ENCODE results near the gene FRG1. TPM values are rescaled to one million over a fixed set of nuclear protein-coding genes. Genes with fewer than 3 reads are reported as not detected.
"Not testable (repeated sequence)": the region's sequence is repeated elsewhere in the genome, so short reads cannot be mapped to it uniquely, and the experiment has no call there.

FRG1 gene
- total and polyA plus RNA-seq, 2 experiments from 2014 or later = 24.3 to 65.2 TPM

DNA sequence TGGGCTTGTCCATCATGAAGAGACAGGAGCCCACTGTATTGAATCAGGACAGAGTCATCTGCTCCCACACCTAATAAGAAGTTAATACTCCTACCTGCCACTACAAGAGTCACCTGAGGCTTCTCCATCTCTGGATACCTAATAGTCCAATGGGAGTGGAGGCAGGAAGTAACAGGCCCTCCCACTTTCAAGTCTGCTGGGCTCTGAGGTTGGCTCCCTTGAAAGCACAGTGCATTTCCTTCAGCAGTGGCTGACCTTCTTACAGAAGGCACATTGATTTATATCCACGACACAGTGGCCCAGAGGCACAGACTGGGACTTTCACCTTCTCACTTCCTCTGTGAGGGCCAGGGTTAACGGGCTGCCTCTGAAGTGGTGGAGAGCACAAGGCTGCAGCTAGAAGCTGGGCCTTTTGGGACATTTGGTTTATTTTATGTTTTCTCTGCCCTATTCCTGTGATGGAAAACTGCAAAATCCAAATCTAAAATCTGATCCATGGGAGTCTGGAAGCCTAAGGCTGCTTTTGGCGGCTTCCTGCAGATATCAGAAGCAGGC, 48.3 kb downstream of the FRG1 start (continued):
- TF ChIP-seq, protein P1, sequence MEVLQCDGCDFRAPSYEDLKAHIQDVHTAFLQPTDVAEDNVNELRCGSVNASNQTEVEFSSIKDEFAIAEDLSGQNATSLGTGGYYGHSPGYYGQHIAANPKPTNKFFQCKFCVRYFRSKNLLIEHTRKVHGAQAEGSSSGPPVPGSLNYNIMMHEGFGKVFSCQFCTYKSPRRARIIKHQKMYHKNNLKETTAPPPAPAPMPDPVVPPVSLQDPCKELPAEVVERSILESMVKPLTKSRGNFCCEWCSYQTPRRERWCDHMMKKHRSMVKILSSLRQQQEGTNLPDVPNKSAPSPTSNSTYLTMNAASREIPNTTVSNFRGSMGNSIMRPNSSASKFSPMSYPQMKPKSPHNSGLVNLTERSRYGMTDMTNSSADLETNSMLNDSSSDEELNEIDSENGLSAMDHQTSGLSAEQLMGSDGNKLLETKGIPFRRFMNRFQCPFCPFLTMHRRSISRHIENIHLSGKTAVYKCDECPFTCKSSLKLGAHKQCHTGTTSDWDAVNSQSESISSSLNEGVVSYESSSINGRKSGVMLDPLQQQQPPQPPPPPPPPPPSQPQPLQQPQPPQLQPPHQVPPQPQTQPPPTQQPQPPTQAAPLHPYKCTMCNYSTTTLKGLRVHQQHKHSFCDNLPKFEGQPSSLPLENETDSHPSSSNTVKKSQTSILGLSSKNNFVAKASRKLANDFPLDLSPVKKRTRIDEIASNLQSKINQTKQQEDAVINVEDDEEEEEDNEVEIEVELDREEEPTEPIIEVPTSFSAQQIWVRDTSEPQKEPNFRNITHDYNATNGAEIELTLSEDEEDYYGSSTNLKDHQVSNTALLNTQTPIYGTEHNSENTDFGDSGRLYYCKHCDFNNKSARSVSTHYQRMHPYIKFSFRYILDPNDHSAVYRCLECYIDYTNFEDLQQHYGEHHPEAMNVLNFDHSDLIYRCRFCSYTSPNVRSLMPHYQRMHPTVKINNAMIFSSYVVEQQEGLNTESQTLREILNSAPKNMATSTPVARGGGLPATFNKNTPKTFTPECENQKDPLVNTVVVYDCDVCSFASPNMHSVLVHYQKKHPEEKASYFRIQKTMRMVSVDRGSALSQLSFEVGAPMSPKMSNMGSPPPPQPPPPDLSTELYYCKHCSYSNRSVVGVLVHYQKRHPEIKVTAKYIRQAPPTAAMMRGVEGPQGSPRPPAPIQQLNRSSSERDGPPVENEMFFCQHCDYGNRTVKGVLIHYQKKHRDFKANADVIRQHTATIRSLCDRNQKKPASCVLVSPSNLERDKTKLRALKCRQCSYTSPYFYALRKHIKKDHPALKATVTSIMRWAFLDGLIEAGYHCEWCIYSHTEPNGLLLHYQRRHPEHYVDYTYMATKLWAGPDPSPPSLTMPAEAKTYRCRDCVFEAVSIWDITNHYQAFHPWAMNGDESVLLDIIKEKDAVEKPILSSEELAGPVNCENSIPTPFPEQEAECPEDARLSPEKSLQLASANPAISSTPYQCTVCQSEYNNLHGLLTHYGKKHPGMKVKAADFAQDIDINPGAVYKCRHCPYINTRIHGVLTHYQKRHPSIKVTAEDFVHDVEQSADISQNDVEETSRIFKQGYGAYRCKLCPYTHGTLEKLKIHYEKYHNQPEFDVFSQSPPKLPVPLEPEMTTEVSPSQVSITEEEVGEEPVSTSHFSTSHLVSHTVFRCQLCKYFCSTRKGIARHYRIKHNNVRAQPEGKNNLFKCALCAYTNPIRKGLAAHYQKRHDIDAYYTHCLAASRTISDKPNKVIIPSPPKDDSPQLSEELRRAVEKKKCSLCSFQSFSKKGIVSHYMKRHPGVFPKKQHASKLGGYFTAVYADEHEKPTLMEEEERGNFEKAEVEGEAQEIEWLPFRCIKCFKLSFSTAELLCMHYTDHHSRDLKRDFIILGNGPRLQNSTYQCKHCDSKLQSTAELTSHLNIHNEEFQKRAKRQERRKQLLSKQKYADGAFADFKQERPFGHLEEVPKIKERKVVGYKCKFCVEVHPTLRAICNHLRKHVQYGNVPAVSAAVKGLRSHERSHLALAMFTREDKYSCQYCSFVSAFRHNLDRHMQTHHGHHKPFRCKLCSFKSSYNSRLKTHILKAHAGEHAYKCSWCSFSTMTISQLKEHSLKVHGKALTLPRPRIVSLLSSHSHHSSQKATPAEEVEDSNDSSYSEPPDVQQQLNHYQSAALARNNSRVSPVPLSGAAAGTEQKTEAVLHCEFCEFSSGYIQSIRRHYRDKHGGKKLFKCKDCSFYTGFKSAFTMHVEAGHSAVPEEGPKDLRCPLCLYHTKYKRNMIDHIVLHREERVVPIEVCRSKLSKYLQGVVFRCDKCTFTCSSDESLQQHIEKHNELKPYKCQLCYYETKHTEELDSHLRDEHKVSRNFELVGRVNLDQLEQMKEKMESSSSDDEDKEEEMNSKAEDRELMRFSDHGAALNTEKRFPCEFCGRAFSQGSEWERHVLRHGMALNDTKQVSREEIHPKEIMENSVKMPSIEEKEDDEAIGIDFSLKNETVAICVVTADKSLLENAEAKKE (CRISPR knock-in tag; IDR thresholded peaks at IDR 0.05) = no peak
- TF ChIP-seq, protein P2, sequence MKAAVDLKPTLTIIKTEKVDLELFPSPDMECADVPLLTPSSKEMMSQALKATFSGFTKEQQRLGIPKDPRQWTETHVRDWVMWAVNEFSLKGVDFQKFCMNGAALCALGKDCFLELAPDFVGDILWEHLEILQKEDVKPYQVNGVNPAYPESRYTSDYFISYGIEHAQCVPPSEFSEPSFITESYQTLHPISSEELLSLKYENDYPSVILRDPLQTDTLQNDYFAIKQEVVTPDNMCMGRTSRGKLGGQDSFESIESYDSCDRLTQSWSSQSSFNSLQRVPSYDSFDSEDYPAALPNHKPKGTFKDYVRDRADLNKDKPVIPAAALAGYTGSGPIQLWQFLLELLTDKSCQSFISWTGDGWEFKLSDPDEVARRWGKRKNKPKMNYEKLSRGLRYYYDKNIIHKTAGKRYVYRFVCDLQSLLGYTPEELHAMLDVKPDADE (IDR thresholded peaks at IDR 0.05) = no peak
- TF ChIP-seq EZH2 (IDR thresholded peaks at IDR 0.05; ENCODE audit: low read depth, unreplicated experiment) (no peak), POLR2AphosphoS5 (IDR thresholded peaks at IDR 0.05; ENCODE audit: low read depth) (no peak), JUNB (IDR thresholded peaks at IDR 0.05; ENCODE audit: unreplicated experiment) (no peak), EZH2phosphoT487 (IDR thresholded peaks at IDR 0.05; ENCODE audit: unreplicated experiment) (no peak)
- TF ChIP-seq, protein P3, sequence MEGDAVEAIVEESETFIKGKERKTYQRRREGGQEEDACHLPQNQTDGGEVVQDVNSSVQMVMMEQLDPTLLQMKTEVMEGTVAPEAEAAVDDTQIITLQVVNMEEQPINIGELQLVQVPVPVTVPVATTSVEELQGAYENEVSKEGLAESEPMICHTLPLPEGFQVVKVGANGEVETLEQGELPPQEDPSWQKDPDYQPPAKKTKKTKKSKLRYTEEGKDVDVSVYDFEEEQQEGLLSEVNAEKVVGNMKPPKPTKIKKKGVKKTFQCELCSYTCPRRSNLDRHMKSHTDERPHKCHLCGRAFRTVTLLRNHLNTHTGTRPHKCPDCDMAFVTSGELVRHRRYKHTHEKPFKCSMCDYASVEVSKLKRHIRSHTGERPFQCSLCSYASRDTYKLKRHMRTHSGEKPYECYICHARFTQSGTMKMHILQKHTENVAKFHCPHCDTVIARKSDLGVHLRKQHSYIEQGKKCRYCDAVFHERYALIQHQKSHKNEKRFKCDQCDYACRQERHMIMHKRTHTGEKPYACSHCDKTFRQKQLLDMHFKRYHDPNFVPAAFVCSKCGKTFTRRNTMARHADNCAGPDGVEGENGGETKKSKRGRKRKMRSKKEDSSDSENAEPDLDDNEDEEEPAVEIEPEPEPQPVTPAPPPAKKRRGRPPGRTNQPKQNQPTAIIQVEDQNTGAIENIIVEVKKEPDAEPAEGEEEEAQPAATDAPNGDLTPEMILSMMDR (conservative IDR thresholded peaks at IDR 0.05; ENCODE audit: low read depth in 2 of 2) = no peak

DNA sequence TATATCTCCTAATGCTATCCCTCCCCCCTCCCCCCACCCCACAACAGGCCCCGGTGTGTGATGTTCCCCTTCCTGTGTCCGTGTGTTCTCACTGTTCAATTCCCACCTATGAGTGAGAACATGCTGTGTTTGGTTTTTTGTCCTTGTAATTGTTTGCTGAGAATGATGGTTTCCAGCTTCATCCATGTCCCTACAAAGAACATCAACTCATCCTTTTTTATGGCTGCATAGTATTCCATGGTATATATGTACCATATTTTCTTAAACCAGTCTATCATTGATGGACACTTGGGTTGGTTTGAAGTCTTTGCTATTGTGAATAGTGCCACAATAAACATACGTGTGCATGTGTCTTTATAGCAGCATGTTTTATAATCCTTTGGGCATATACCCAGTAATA, 49.3 kb downstream of the FRG1 start:
- H3K4me3 Mint-ChIP-seq; H3K9me2 ChIP-seq (ENCODE audit: insufficient read depth); H3K4me3 ChIP-seq; H3K27ac Mint-ChIP-seq; H3K27me3 ChIP-seq (ENCODE audit: insufficient read depth); H4K20me1 ChIP-seq (replicated peaks; ENCODE audit: insufficient read depth); H3K27me3 Mint-ChIP-seq (ENCODE audit: insufficient read depth, low read depth, poor library complexity); DNase-seq (ENCODE audit: low spot score); H3K79me2 ChIP-seq (replicated peaks; ENCODE audit: insufficient read depth); H3K36me3 ChIP-seq (ENCODE audit: insufficient read depth); H3F3A ChIP-seq (replicated peaks; ENCODE audit: low read depth); H3K27ac ChIP-seq (ENCODE audit: low read depth); ATAC-seq; H3K36me3 Mint-ChIP-seq (ENCODE audit: low read depth); H3K4me1 Mint-ChIP-seq; H2AFZ ChIP-seq; H3K4me2 ChIP-seq: not testable (repeated sequence)
- H3K9me3 Mint-ChIP-seq = peaks cover 58% of the 10 kb centered on the region
- H3K4me1 ChIP-seq (ENCODE audit: insufficient read depth) = peaks cover 15% of the 10 kb centered on the region; the same call in 1 of the 2 replicates

Small RNAs within 50 kb of the gene (small RNA-seq; reads per million reads assigned to genes)
- not detected for gene MLLT10P2 (ENCODE audit: low replicate concordance)

Other genes with a start within 250 kb of the FRG1 start
- gene FRG2, start 86.4 kb downstream of the FRG1 start, total RNA-seq (2014; rRNA removed; shearing (Covaris generic)) = not detected in 2 replicates
- not detected in 2 replicates for gene FRG2, start 86.4 kb downstream of the FRG1 start, polyA plus RNA-seq (2016; fragmentation: Nextera tagmentation; extraction: Ambion mirVana)
- not detected in 2 replicates for gene DBET, start 123.6 kb downstream of the FRG1 start, total RNA-seq (2014; rRNA removed; shearing (Covaris generic))
- 0.08 TPM in 1 of 2 replicates, not detected in the other for gene DBET, start 123.6 kb downstream of the FRG1 start, polyA plus RNA-seq (2016; fragmentation: Nextera tagmentation; extraction: Ambion mirVana)
- gene DUX4, start 232.9 kb downstream of the FRG1 start, total RNA-seq (2014; rRNA removed; shearing (Covaris generic)) = not detected in 2 replicates
- not detected in 2 replicates for gene DUX4, start 232.9 kb downstream of the FRG1 start, polyA plus RNA-seq (2016; fragmentation: Nextera tagmentation; extraction: Ambion mirVana)

Data from GM23338 (cell line).